WI38 (cell line): ENCODE results near the gene ATP6V0B.
A peak's percentile ranks its signal among the peaks of the same experiment; 100 is the strongest.

ENCODE experiments used
- H3K4me3 ChIP-seq: 2 replicates; pipeline ENCODE4 v1.5.1; 2011; ENCODE audit warnings: low read depth, mild to moderate bottlenecking, control low read depth, low read length
- TF ChIP-seq, protein P1 (sequence below): IDR thresholded peaks from 2 replicates; pipeline ENCODE4 v1.5.1; 2012; ENCODE audit warnings: low read depth, mild to moderate bottlenecking, control low read depth, low read length

ATP6V0B gene

DNA sequence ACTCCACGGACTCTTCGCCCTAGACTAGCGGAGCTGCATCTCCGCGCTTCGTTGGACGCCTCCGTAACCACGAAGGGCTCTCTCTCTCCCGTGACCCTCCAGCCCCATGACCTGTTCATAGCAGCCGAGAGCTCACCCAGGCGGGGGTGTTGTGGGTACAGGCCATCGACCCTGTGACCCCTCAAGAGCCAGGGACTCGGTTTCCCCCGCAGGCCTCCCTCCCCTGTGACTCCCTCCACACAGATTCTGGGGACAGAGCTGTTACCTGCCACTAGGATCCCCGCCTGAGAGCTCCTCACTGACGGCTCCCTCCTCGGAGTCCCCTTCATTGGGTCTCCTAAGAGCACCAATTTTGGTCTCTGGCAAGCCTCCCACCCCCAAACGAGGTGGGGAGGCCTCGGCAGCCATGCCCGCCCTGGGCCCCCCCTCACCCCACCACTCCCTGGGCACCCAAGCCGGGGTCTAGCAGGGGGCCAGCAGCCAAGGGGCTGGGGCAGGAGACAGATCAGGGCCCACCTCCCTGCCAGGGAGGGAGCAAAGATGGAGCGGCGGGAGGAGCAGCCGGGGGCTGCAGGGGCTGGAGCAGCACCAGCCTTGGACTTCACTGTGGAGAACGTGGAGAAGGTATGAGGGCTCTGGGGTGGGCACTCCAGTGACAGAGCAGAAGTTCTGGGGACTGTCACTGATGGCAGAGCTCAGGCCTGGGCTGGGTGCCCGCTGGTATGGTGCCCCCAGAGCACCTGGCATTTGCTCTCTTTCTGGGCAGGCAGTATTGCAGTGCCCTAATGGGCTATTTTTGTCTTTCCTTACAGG, 27.5 kb upstream of the ATP6V0B start:
- TF ChIP-seq, protein P1, sequence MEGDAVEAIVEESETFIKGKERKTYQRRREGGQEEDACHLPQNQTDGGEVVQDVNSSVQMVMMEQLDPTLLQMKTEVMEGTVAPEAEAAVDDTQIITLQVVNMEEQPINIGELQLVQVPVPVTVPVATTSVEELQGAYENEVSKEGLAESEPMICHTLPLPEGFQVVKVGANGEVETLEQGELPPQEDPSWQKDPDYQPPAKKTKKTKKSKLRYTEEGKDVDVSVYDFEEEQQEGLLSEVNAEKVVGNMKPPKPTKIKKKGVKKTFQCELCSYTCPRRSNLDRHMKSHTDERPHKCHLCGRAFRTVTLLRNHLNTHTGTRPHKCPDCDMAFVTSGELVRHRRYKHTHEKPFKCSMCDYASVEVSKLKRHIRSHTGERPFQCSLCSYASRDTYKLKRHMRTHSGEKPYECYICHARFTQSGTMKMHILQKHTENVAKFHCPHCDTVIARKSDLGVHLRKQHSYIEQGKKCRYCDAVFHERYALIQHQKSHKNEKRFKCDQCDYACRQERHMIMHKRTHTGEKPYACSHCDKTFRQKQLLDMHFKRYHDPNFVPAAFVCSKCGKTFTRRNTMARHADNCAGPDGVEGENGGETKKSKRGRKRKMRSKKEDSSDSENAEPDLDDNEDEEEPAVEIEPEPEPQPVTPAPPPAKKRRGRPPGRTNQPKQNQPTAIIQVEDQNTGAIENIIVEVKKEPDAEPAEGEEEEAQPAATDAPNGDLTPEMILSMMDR, result no peak
- peak overlapping the region; percentile 88 for H3K4me3 ChIP-seq

DNA sequence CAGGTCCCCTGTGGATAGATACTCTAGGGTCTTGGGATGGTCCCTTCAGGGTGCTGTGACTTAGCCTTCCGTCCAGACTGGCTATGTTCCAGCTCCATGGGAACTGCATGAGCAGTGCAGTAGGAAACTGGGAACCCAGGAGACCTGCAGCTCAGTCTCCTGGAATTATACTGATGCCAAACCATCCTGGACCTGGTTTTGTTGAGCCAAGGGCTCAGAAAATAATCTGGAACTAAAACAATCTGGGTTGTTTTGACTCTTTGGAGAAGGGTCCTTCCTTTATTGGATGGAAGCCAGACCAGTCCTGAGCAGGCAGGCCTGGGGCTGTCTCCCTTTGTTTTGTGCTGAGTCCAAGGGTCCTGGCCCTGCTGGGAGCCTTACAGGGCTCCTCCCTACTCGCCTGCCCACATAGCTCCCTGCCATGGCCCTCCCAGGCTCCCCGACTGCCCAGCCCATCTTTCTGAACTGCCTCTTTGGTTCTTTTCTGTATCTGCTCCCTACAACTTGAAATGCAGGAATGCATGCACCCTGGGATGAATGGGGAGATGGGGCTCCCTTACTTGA, 26.8 kb upstream of the ATP6V0B start:
- H3K4me3 ChIP-seq, result peak overlapping the region; percentile 88
- TF ChIP-seq, protein P1, result no peak

DNA sequence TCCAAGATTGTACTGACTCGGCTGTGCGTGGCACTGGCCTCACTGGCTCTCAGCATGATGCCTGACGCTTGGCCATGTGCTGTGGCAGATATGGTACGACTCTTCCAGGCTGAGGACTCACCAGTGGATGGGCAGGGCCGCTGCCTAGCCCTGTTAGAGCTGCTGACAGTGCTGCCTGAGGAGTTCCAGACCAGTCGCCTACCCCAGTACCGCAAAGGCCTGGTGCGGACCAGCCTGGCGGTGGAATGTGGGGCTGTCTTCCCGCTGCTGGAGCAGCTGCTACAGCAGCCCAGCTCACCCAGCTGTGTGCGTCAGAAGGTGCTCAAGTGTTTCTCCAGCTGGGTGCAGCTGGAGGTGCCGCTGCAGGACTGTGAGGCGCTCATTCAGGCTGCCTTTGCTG, 25.1 kb upstream of the ATP6V0B start:
- H3K4me3 ChIP-seq, result no peak overlapping the region
- TF ChIP-seq, protein P1, result no peak

DNA sequence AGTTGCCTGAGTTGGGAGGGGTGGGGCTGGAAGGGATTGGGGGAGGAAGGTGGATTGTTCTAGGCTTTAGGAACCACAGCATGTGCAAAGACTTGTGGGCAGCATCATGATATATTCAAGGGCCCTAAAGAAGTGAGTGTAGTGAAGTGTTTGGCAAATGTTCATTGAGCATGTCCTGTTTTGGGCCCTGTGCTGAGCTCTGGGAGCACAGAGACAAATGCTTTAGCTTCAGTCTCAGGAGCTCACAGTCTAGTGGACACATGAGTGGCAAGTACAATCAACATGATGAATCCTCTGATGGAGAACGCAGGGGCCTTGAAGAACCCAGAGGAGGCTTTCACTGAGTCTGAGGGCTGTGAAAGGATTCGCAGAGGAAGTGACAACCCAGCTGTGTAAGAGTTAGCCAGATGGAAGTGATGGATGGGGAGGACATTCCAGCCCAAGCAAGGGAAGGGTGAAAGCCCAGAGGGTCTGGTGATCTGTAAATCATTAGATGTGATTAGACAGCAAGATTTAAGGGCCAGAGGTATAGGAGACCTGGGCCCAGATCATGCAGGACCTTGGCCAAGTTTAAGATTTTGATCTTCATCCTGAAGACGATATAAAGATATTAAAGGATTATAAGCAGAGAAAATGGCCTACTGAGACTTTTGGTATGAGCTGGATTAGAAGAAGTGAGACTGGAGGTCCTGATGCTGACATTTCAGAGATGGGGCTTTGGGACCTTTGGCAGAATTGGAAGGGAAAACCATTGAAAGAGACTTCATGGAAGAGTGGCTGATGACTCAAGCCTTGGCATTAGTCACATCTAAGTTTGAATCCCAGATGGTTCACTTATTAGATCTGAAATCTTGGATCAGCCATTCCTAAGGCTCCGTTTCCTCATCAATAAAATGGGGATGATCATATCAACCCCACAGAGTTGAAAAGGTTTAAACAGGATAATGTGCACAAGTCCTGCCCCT, 23.5 kb upstream of the ATP6V0B start:
- TF ChIP-seq, protein P1, result no peak
- H3K4me3 ChIP-seq, result no peak overlapping the region

DNA sequence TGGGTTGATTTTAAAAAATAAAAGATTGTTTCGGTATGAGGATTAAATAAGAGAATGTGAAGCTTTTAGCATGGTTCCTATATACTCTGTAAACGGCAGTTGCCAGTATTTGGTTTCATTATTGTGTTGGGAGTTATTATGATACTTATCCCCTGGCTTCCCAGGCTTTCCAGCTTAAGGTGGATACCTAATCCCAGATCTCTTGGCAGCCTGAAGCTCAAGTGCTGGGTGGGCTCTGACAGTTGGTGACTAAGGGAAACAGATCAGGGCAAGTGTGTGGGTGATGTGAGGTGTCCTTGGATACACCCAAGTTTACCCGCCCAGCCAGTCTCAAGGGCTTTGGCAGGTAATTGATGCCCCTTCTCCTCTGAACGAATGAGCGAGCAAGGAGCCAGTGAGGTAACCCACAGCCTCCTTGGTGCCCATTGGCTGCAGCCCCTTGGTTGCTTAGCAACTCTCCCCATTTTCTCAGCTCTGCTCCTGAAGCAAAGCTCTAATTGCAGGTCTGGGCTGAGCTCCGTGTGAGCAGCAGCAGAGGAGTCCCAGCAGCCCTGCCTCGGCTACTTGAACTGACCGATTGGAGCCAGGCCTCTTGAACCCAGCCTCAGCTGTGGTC, 21.9 kb upstream of the ATP6V0B start:
- H3K4me3 ChIP-seq, result no peak overlapping the region
- TF ChIP-seq, protein P1, result no peak

DNA sequence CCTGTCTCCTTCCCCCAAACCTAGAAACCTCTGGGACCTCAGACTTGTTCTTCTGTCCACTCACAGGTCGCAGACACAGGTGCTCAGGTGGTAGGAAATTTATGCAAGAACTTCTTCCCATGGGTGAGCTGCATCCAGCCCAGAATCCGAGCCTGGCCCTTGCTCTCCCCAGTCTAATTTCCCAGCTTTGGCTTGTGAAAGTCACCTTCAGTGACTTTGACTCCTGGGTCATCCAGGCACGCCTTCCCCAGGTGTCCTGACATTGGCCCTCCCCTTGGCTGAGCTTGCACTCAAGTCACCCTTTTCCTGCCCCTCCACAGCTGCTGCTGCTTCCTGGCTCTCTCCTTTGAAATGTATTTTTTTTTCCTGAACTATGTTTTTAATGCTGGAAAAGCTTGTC, 21.4 kb upstream of the ATP6V0B start:
- TF ChIP-seq, protein P1, result no peak
- no peak overlapping the region for H3K4me3 ChIP-seq
